ENCODE measurements around the gene SHISAL2B.
"Not testable (repeated sequence)": the region's sequence is repeated elsewhere in the genome, so short reads cannot be mapped to it uniquely, and the experiment has no call there.

SHISAL2B gene

GRCh38 chr5:64707191-64707590 is 16.9 kb downstream of the SHISAL2B start:
- no peak overlapping the region for H3K27ac ChIP-seq (ENCODE audit: low read length)
- H3K4me2 ChIP-seq (ENCODE audit: insufficient read depth, low read length): no peak overlapping the region

GRCh38 chr5:64714495-64714894 is 24.2 kb downstream of the SHISAL2B start:
- DNase-seq; H3K4me3 ChIP-seq (ENCODE audit: low read depth in 1 of 2, low read length in 2 of 2); H3K36me3 ChIP-seq (ENCODE audit: insufficient read depth, low read length); H3K4me2 ChIP-seq (ENCODE audit: insufficient read depth, low read length); H3K79me2 ChIP-seq (ENCODE audit: insufficient read depth, low read length); H3K9me3 ChIP-seq (ENCODE audit: insufficient read depth, low read length, severe bottlenecking); H4K20me1 ChIP-seq (ENCODE audit: insufficient read depth, low read length); ATAC-seq (ENCODE audit: insufficient read depth, low read depth); H2AFZ ChIP-seq (ENCODE audit: low read depth, low read length); H3K27me3 ChIP-seq (ENCODE audit: insufficient read depth, low read length, poor library complexity); H3K9ac ChIP-seq (ENCODE audit: low read depth, low read length); H3K27ac ChIP-seq (ENCODE audit: low read length); H3K4me1 ChIP-seq (ENCODE audit: insufficient read depth, low read length): not testable (repeated sequence)

More at GRCh38 chr5:64707191-64707590, 16.9 kb downstream of the SHISAL2B start:
- no peak for TF ChIP-seq EZH2 (IDR thresholded peaks at IDR 0.05; ENCODE audit: borderline replicate concordance, low read depth, low read length, severe bottlenecking)
- no peak for TF ChIP-seq CTCF (IDR thresholded peaks at IDR 0.05; ENCODE audit: borderline replicate concordance, extremely low read depth, low read length, poor library complexity, severe bottlenecking)
- ATAC-seq (ENCODE audit: insufficient read depth, low read depth) (no peak), DNase-seq (no peak)
- Histone ChIP-seq H3K4me3 (ENCODE audit: low read depth in 1 of 2, low read length in 2 of 2) (no peak overlapping the region), H3K36me3 (ENCODE audit: insufficient read depth, low read length) (no peaks in the 10 kb centered on the region), H4K20me1 (ENCODE audit: insufficient read depth, low read length) (no peaks in the 10 kb centered on the region), H3K4me1 (ENCODE audit: insufficient read depth, low read length) (no peaks in the 10 kb centered on the region), H2AFZ (ENCODE audit: low read depth, low read length) (no peak overlapping the region), H3K9ac (ENCODE audit: low read depth, low read length) (no peak overlapping the region), H3K79me2 (ENCODE audit: insufficient read depth, low read length) (no peaks in the 10 kb centered on the region), H3K9me3 (ENCODE audit: insufficient read depth, low read length, severe bottlenecking) (no peaks in the 10 kb centered on the region), H3K27me3 (ENCODE audit: insufficient read depth, low read length, poor library complexity) (peaks cover 3% of the 10 kb centered on the region)

GRCh38 chr5:64722588-64722987 is 32.3 kb downstream of the SHISAL2B start:
- Histone ChIP-seq H3K9me3 (ENCODE audit: insufficient read depth, low read length, severe bottlenecking) (no peaks in the 10 kb centered on the region), H3K4me2 (ENCODE audit: insufficient read depth, low read length) (no peak overlapping the region), H3K36me3 (ENCODE audit: insufficient read depth, low read length) (peaks cover 36% of the 10 kb centered on the region; the same call in 1 of the 2 replicates), H3K9ac (ENCODE audit: low read depth, low read length) (no peak overlapping the region), H3K4me3 (ENCODE audit: low read depth in 1 of 2, low read length in 2 of 2) (no peak overlapping the region), H2AFZ (ENCODE audit: low read depth, low read length) (no peak overlapping the region), H3K27me3 (ENCODE audit: insufficient read depth, low read length, poor library complexity) (no peaks in the 10 kb centered on the region), H3K4me1 (ENCODE audit: insufficient read depth, low read length) (no peaks in the 10 kb centered on the region), H3K27ac (ENCODE audit: low read length) (no peak overlapping the region), H4K20me1 (ENCODE audit: insufficient read depth, low read length) (no peaks in the 10 kb centered on the region), H3K79me2 (ENCODE audit: insufficient read depth, low read length) (no peaks in the 10 kb centered on the region)
- no peak for TF ChIP-seq EZH2 (IDR thresholded peaks at IDR 0.05; ENCODE audit: borderline replicate concordance, low read depth, low read length, severe bottlenecking)
- no peak for TF ChIP-seq CTCF (IDR thresholded peaks at IDR 0.05; ENCODE audit: borderline replicate concordance, extremely low read depth, low read length, poor library complexity, severe bottlenecking)
- no peak for ATAC-seq (ENCODE audit: insufficient read depth, low read depth)
- no peak for DNase-seq

GRCh38 chr5:64727150-64727549 is 36.8 kb downstream of the SHISAL2B start:
- Histone ChIP-seq H2AFZ (ENCODE audit: low read depth, low read length) (no peak overlapping the region), H3K79me2 (ENCODE audit: insufficient read depth, low read length) (no peaks in the 10 kb centered on the region), H3K9ac (ENCODE audit: low read depth, low read length) (no peak overlapping the region), H3K36me3 (ENCODE audit: insufficient read depth, low read length) (peaks cover 32% of the 10 kb centered on the region; the same call in 1 of the 2 replicates), H4K20me1 (ENCODE audit: insufficient read depth, low read length) (no peaks in the 10 kb centered on the region), H3K4me1 (ENCODE audit: insufficient read depth, low read length) (no peaks in the 10 kb centered on the region), H3K4me2 (ENCODE audit: insufficient read depth, low read length) (no peak overlapping the region), H3K27ac (ENCODE audit: low read length) (no peak overlapping the region), H3K9me3 (ENCODE audit: insufficient read depth, low read length, severe bottlenecking) (no peaks in the 10 kb centered on the region), H3K27me3 (ENCODE audit: insufficient read depth, low read length, poor library complexity) (no peaks in the 10 kb centered on the region), H3K4me3 (ENCODE audit: low read depth in 1 of 2, low read length in 2 of 2) (no peak overlapping the region)
- no peak for DNase-seq
- ATAC-seq (ENCODE audit: insufficient read depth, low read depth): no peak
- no peak for TF ChIP-seq EZH2 (IDR thresholded peaks at IDR 0.05; ENCODE audit: borderline replicate concordance, low read depth, low read length, severe bottlenecking)
- TF ChIP-seq CTCF (IDR thresholded peaks at IDR 0.05; ENCODE audit: borderline replicate concordance, extremely low read depth, low read length, poor library complexity, severe bottlenecking): no peak
